Heart right ventricle (tissue), 16 donors: Measurements from ENCODE around the gene SHTN1. TPM values are rescaled to one million over a fixed set of nuclear protein-coding genes. Genes with fewer than 3 reads are reported as not detected.

Source experiments
- ATAC-seq, 8 donors: fragments of 200-7000 bp; cut with Tn5 transposase; one replicate each; pipeline ENCODE4 v1.9.1; 2020; ENCODE audit warnings: mild to moderate bottlenecking in 8 of 8, moderate library complexity in 8 of 8, moderate number of reproducible peaks in 1 of 8
- DNase-seq, 2 donors: peaks; one replicate each; pipeline ENCODE4 v3.0.0-alpha.2; 2020
- H3K27ac ChIP-seq, 10 donors: fragments of 200-600 bp; sonication (generic) in 2 of 10; one replicate each; pipeline versions ENCODE4 v1.5.0 to v1.8.0; 2020 to 2022; ENCODE audit warnings: mild to moderate bottlenecking in 3 of 10
- H3K27me3 ChIP-seq, 7 donors: fragments of 200-600 bp; one replicate each; pipeline ENCODE4 v1.8.0; 2021 to 2022; ENCODE audit warnings: mild to moderate bottlenecking in 2 of 7
- H3K36me3 ChIP-seq, 9 donors: fragments of 200-600 bp; sonication (generic) in 1 of 9; one replicate each; pipeline versions ENCODE4 v1.5.0 to v1.8.0; 2020 to 2022; ENCODE audit warnings: mild to moderate bottlenecking in 2 of 9
- H3K4me1 ChIP-seq, 9 donors: fragments of 200-600 bp; sonication (generic) in 1 of 9; one replicate each; pipeline versions ENCODE4 v1.5.0 to v1.8.0; 2020 to 2022; ENCODE audit warnings: mild to moderate bottlenecking in 4 of 9
- H3K4me3 ChIP-seq, 10 donors: fragments of 200-600 bp; sonication (generic) in 2 of 10; one replicate each; pipeline versions ENCODE4 v1.5.0 to v1.8.0; 2020 to 2022; ENCODE audit warnings: mild to moderate bottlenecking in 7 of 10, moderate library complexity in 2 of 10
- H3K9me3 ChIP-seq, 11 donors: fragments of 200-600 bp in 10 of 11; sonication (generic) in 2 of 11; one replicate each; pipeline versions ENCODE4 v1.5.0 to v1.8.0; 2013 to 2022; ENCODE audit warnings: mild to moderate bottlenecking in 2 of 11, control low read depth in 1 of 11, moderate library complexity in 1 of 11
- CTCF ChIP-seq, 9 donors: fragments of 200-600 bp; sonication (generic) in 2 of 9; IDR thresholded peaks; one replicate each; pipeline versions ENCODE4 v1.5.0 to v1.8.0; 2021 to 2022; ENCODE audit warnings: antibody characterized with exemption in 9 of 9, mild to moderate bottlenecking in 5 of 9, moderate library complexity in 1 of 9
- WGBS, 2 donors: extraction: QIAGEN DNeasy Blood & Tissue Kit; methylation state at CpG; one replicate each; pipeline ENCODE4 v1.1.7; 2013; ENCODE audit warnings: inconsistent platforms in 1 of 2; 5-methylcytosine and 5-hydroxymethylcytosine counted together
- intact Hi-C, 10 donors: fragments of 100-400 bp; cut with DNase I; formaldehyde crosslinking; loops; one replicate each; pipeline versions ENCODE4 v1.11.1 to v1.14.2; 2022
- polyA plus RNA-seq, 2 donors: library from polyadenylated mRNA; stranded (reverse); fragments of 200-250 nt; gene quantifications; one replicate each; pipeline ENCODE4 v1.2.3, GENCODE V29; 2013
- total RNA-seq, 10 donors: library from RNA; stranded (reverse); fragmentation: NEBNext Ultra II Directional in 3 of 10; extraction: Animal tissue kit (Norgen Biotek cat#: 25700) in 3 of 10; gene quantifications; one replicate each; pipeline versions ENCODE4 v1.2.1 to v1.2.4, GENCODE V29; 2021 to 2023
- donor health status: Arrhythmogenic right ventricular cardiomyopathy.
- donor health status: ischemic (EF 13 %, LVEDD 7.1; RV severe dilation, severe dysfunction).
- donor health status: healthy with polysubstance abuse.
- donor health status: DM: no; HTN: yes; CAD: no.
- donor health status: DM: no; HTN: no; CAD: no.
- donor health status: ischemic (EF 25% LVEDD 6.9; RV normal size, moderate dysfunction).
- donor health status: ischemic (EF 25% LVEDD 5.7; RV mildly dilated, moderate dysfunction).
- donor health status: healthy.
- donor health status: DM: yes; HTN: yes; CAD: no.
- donor health status: Ischemic cardiomyopathy.
- donor health status: ischemic (EF 35%, LVEDD 5.7; RV mildly dilated, moderate dysfunction).
- donor health status: nonischemic (EF 11% LVEDD 7.7; RV severe dilation, severe dysfunction).
- donor health status: DM: yes; HTN: yes; CAD: no.
- donor health status: PGD.
- donor health status: ischemic (EF 29% LVEDD 5.4; RV normal size, mild dysfunction).
- donor health status: nonischemic (EF 23%, LVEDD 6.1; RV moderate dilation, normal function).

The SHTN1 gene
- total and polyA plus RNA-seq, 12 donors, result 0.86 to 13.1 (median 2.8) TPM

- Histone ChIP-seq H3K27ac (no peak overlapping the region), H3K36me3 (peaks cover 0 to 12% (median 0%) of the 10 kb centered on the region in 9 donors), H3K9me3 (no peaks in the 10 kb centered on the region), H3K4me1 (peaks cover 0 to 4% (median 0%) of the 10 kb centered on the region in 9 donors), H3K4me3 (no peak overlapping the region), H3K27me3 (no peaks in the 10 kb centered on the region)
- DNase-seq (no peak), ATAC-seq (no peak)
- WGBS, 2 donors, result 82 to 88% methylated on average over 2 of the region's 2 CpGs
- no peak for TF ChIP-seq CTCF (IDR thresholded peaks at IDR 0.05)
- intact Hi-C loops, result no loop called here
Measured at GRCh38 chr10:116915340-116915739, 89.6 kb downstream of the SHTN1 start.

GRCh38 chr10:116913695-116914094 is 91.3 kb downstream of the SHTN1 start:
- no peak overlapping the region for H3K4me3 ChIP-seq
- peak in 3 of 8 donors; percentile 57 to 71 (median 57) for ATAC-seq
- intact Hi-C loops, result no loop called here
- no peak overlapping the region for H3K27ac ChIP-seq
- H3K4me1 ChIP-seq, result peaks cover 0 to 4% (median 0%) of the 10 kb centered on the region in 9 donors
- peaks cover 0 to 8% (median 0%) of the 10 kb centered on the region in 9 donors for H3K36me3 ChIP-seq
- no peak for TF ChIP-seq CTCF (IDR thresholded peaks at IDR 0.05)
- H3K27me3 ChIP-seq, result no peaks in the 10 kb centered on the region
- no peaks in the 10 kb centered on the region for H3K9me3 ChIP-seq
- 63 to 74% methylated on average over 1 of the region's 1 CpG for WGBS, 2 donors
- peak in 1 of 2 donors; percentile 27 for DNase-seq

- no peak overlapping the region for H3K4me3 ChIP-seq
- H3K27me3 ChIP-seq, result no peaks in the 10 kb centered on the region
- H3K27ac ChIP-seq, result no peak overlapping the region
- 35 to 44% methylated on average over 1 of the region's 1 CpG for WGBS, 2 donors
- intact Hi-C loops, result no loop called here
- peaks cover 0 to 4% (median 0%) of the 10 kb centered on the region in 9 donors for H3K4me1 ChIP-seq
- DNase-seq, result no peak
- no peaks in the 10 kb centered on the region for H3K9me3 ChIP-seq
- peaks cover 0 to 8% (median 0%) of the 10 kb centered on the region in 9 donors for H3K36me3 ChIP-seq
- no peak for TF ChIP-seq CTCF (IDR thresholded peaks at IDR 0.05)
- ATAC-seq, result peak in 1 of 8 donors; percentile 25
Measured at GRCh38 chr10:116912162-116912561, 92.8 kb downstream of the SHTN1 start.

- ATAC-seq, result no peak
Measured at GRCh38 chr10:116910910-116911309, 94.1 kb downstream of the SHTN1 start.

More at GRCh38 chr10:116910910-116911309, 94.1 kb downstream of the SHTN1 start:
- intact Hi-C loops, result no loop called here
- no peak for DNase-seq
- no peaks in the 10 kb centered on the region for H3K9me3 ChIP-seq
- no peak for TF ChIP-seq CTCF (IDR thresholded peaks at IDR 0.05)
- H3K36me3 ChIP-seq, result peaks cover 0 to 8% (median 0%) of the 10 kb centered on the region in 9 donors
- WGBS, 2 donors, result 84 to 88% methylated on average over 3 of the region's 3 CpGs
- H3K27me3 ChIP-seq, result no peaks in the 10 kb centered on the region
- no peak overlapping the region for H3K27ac ChIP-seq
- H3K4me1 ChIP-seq, result peaks cover 0 to 4% (median 0%) of the 10 kb centered on the region in 9 donors
- no peak overlapping the region for H3K4me3 ChIP-seq
